ENCODE measurements around the gene ZIM2. TPM values are rescaled to one million over a fixed set of nuclear protein-coding genes. Genes with fewer than 3 reads are reported as not detected.
"Not testable (repeated sequence)": the region's sequence is repeated elsewhere in the genome, so short reads cannot be mapped to it uniquely, and the experiment has no call there.

Gene ZIM2
- total RNA-seq, 1 donor from 2014 or later: not detected

GRCh38 chr19:56864443-56865125 is 24.1 kb upstream of the ZIM2 start:
- H3K27me3 ChIP-seq (ENCODE audit: control insufficient read depth, insufficient read depth, low read length): no peaks in the 10 kb centered on the region
- no peaks in the 10 kb centered on the region for H3K36me3 ChIP-seq (ENCODE audit: control insufficient read depth, insufficient read depth, low read length)
- no peak for TF ChIP-seq CTCF (IDR thresholded peaks at IDR 0.05; ENCODE audit: insufficient read depth, low read length, poor library complexity, severe bottlenecking)
- no peak for DNase-seq (ENCODE audit: low read depth)
- H3K4me3 ChIP-seq (ENCODE audit: low read depth, low read length): no peak overlapping the region

- H3K36me3 ChIP-seq (ENCODE audit: control insufficient read depth, insufficient read depth, low read length): no peaks in the 10 kb centered on the region
- H3K4me3 ChIP-seq (ENCODE audit: low read depth, low read length): no peak overlapping the region
- H3K27me3 ChIP-seq (ENCODE audit: control insufficient read depth, insufficient read depth, low read length): no peaks in the 10 kb centered on the region
- no peak for DNase-seq (ENCODE audit: low read depth)
- no peak for TF ChIP-seq CTCF (IDR thresholded peaks at IDR 0.05; ENCODE audit: insufficient read depth, low read length, poor library complexity, severe bottlenecking)
Observed at GRCh38 chr19:56862741-56863140, 22.2 kb upstream of the ZIM2 start.

GRCh38 chr19:56860409-56860808 is 19.9 kb upstream of the ZIM2 start:
- not testable (repeated sequence) for DNase-seq (ENCODE audit: low read depth); H3K36me3 ChIP-seq (ENCODE audit: control insufficient read depth, insufficient read depth, low read length); H3K27me3 ChIP-seq (ENCODE audit: control insufficient read depth, insufficient read depth, low read length); H3K4me3 ChIP-seq (ENCODE audit: low read depth, low read length)

GRCh38 chr19:56858026-56858425 is 17.5 kb upstream of the ZIM2 start:
- no peak overlapping the region for H3K4me3 ChIP-seq (ENCODE audit: low read depth, low read length)
- H3K27me3 ChIP-seq (ENCODE audit: control insufficient read depth, insufficient read depth, low read length): no peaks in the 10 kb centered on the region
- TF ChIP-seq CTCF (IDR thresholded peaks at IDR 0.05; ENCODE audit: insufficient read depth, low read length, poor library complexity, severe bottlenecking): no peak
- no peaks in the 10 kb centered on the region for H3K36me3 ChIP-seq (ENCODE audit: control insufficient read depth, insufficient read depth, low read length)
- no peak for DNase-seq (ENCODE audit: low read depth)

- Histone ChIP-seq H3K4me3 (ENCODE audit: low read depth, low read length) (no peak overlapping the region), H3K27me3 (ENCODE audit: control insufficient read depth, insufficient read depth, low read length) (no peaks in the 10 kb centered on the region), H3K36me3 (ENCODE audit: control insufficient read depth, insufficient read depth, low read length) (no peaks in the 10 kb centered on the region)
- no peak for TF ChIP-seq CTCF (IDR thresholded peaks at IDR 0.05; ENCODE audit: insufficient read depth, low read length, poor library complexity, severe bottlenecking)
- no peak for DNase-seq (ENCODE audit: low read depth)
Observed at GRCh38 chr19:56856822-56857221, 16.3 kb upstream of the ZIM2 start.

- H3K36me3 ChIP-seq (ENCODE audit: control insufficient read depth, insufficient read depth, low read length); DNase-seq (ENCODE audit: low read depth); H3K27me3 ChIP-seq (ENCODE audit: control insufficient read depth, insufficient read depth, low read length); H3K4me3 ChIP-seq (ENCODE audit: low read depth, low read length): not testable (repeated sequence)
Observed at GRCh38 chr19:56852361-56852760, 11.8 kb upstream of the ZIM2 start.

GRCh38 chr19:56848166-56848565 is 7.6 kb upstream of the ZIM2 start:
- no peaks in the 10 kb centered on the region for H3K36me3 ChIP-seq (ENCODE audit: control insufficient read depth, insufficient read depth, low read length)
- DNase-seq (ENCODE audit: low read depth): no peak
- TF ChIP-seq CTCF (IDR thresholded peaks at IDR 0.05; ENCODE audit: insufficient read depth, low read length, poor library complexity, severe bottlenecking): no peak
- no peaks in the 10 kb centered on the region for H3K27me3 ChIP-seq (ENCODE audit: control insufficient read depth, insufficient read depth, low read length)
- H3K4me3 ChIP-seq (ENCODE audit: low read depth, low read length): no peak overlapping the region
